Measurements from ENCODE around the gene KRTAP10-3.
"Not testable (repeated sequence)": the region's sequence is repeated elsewhere in the genome, so short reads cannot be mapped to it uniquely, and the experiment has no call there.

Gene KRTAP10-3

GRCh38 chr21:44589586-44590305 is 31.2 kb upstream of the KRTAP10-3 start:
- FAIRE-seq: no peak

GRCh38 chr21:44589094-44589493 is 30.5 kb upstream of the KRTAP10-3 start:
- no peak for FAIRE-seq

GRCh38 chr21:44585892-44586291 is 27.3 kb upstream of the KRTAP10-3 start:
- FAIRE-seq: no peak

GRCh38 chr21:44583800-44584147 is 25.2 kb upstream of the KRTAP10-3 start:
- no peak for FAIRE-seq

GRCh38 chr21:44583089-44583799 is 24.6 kb upstream of the KRTAP10-3 start:
- no peak for FAIRE-seq

GRCh38 chr21:44582055-44582454 is 23.5 kb upstream of the KRTAP10-3 start:
- FAIRE-seq: no peak

- FAIRE-seq: no peak
Measured at GRCh38 chr21:44581158-44581557, 22.6 kb upstream of the KRTAP10-3 start.

GRCh38 chr21:44580231-44580821 is 21.7 kb upstream of the KRTAP10-3 start, which contains the start of gene KRTAP10-5:
TSS of gene KRTAP10-5 (minus strand) at chr21:44580604. CDS start at chr21:44580578, 26 bp downstream.
- FAIRE-seq: not testable (repeated sequence)

GRCh38 chr21:44579833-44580144 is 21.2 kb upstream of the KRTAP10-3 start:
- FAIRE-seq: no peak

GRCh38 chr21:44579056-44579832 is 20.6 kb upstream of the KRTAP10-3 start:
- FAIRE-seq: no peak

GRCh38 chr21:44578371-44579055 is 19.9 kb upstream of the KRTAP10-3 start:
- FAIRE-seq: no peak

GRCh38 chr21:44576025-44576420 is 17.4 kb upstream of the KRTAP10-3 start:
- no peak for FAIRE-seq

GRCh38 chr21:44575307-44576024 is 16.9 kb upstream of the KRTAP10-3 start:
- no peak for FAIRE-seq

GRCh38 chr21:44574457-44575306 is 16.1 kb upstream of the KRTAP10-3 start:
- FAIRE-seq: no peak

GRCh38 chr21:44573630-44574456 is 15.2 kb upstream of the KRTAP10-3 start, which contains the start of gene KRTAP10-4:
TSS of gene KRTAP10-4 (plus strand) at chr21:44573729. CDS start at chr21:44573759, 30 bp downstream.
- FAIRE-seq: not testable (repeated sequence)

- FAIRE-seq: no peak
Measured at GRCh38 chr21:44572959-44573583, 14.5 kb upstream of the KRTAP10-3 start.

GRCh38 chr21:44571844-44572782 is 13.5 kb upstream of the KRTAP10-3 start:
- FAIRE-seq: no peak

- FAIRE-seq: no peak
Measured at GRCh38 chr21:44571296-44571695, 12.7 kb upstream of the KRTAP10-3 start.

Measured in A204.1 (cell line).